ENCODE data around the gene IKBKG. TPM values are rescaled to one million over a fixed set of nuclear protein-coding genes. Genes with fewer than 3 reads are reported as not detected.
A peak's percentile ranks its signal among the peaks of the same experiment; 100 is the strongest.
"Not testable (repeated sequence)": the region's sequence is repeated elsewhere in the genome, so short reads cannot be mapped to it uniquely, and the experiment has no call there.

The IKBKG gene
- polyA plus RNA-seq, 1 donor (not counting 4 experiments of a cell fraction or from before 2014, with no cell fraction given): 15.1 TPM

GRCh38 chrX:154611146-154611545 lies 63.7 kb downstream of the IKBKG start:
- DNase-seq (ENCODE audit: low read depth, low spot score); H3K9me1 ChIP-seq (ENCODE audit: control insufficient read depth, extremely low read depth, insufficient read depth, low read length); H4K20me1 ChIP-seq (ENCODE audit: control insufficient read depth, extremely low read depth, insufficient read depth, low read length); H3K79me2 ChIP-seq (ENCODE audit: control insufficient read depth, insufficient read depth, low read length); dilution Hi-C loops (cut with MboI; ENCODE audit: extremely low pct_ligation_motif_present, low sequenced_read_pairs); H3K4me3 ChIP-seq (ENCODE audit: control insufficient read depth in 2 of 3, extremely low read depth in 1 of 3, insufficient read depth in 2 of 3, low read depth in 1 of 3, low read length in 3 of 3); H3K9ac ChIP-seq (ENCODE audit: control insufficient read depth, extremely low read depth, insufficient read depth, low read length); H2AFZ ChIP-seq (ENCODE audit: control insufficient read depth, low read length); H3K4me1 ChIP-seq (ENCODE audit: control insufficient read depth, extremely low read depth, insufficient read depth, low read length); H3K4me2 ChIP-seq (ENCODE audit: control insufficient read depth, extremely low read depth, insufficient read depth, low read depth, low read length); H3K9me3 ChIP-seq (ENCODE audit: control insufficient read depth, low read depth, low read length); FAIRE-seq; H3K27ac ChIP-seq (ENCODE audit: control insufficient read depth, insufficient read depth, low read length); H3K36me3 ChIP-seq (ENCODE audit: control insufficient read depth in 2 of 2, extremely low read depth in 1 of 2, insufficient read depth in 2 of 2, low read length in 2 of 2); H3K27me3 ChIP-seq (ENCODE audit: control insufficient read depth, extremely low read depth, insufficient read depth, low read length): not testable (repeated sequence)

- H3K36me3 ChIP-seq (ENCODE audit: control insufficient read depth in 2 of 2, extremely low read depth in 1 of 2, insufficient read depth in 2 of 2, low read length in 2 of 2); H4K20me1 ChIP-seq (ENCODE audit: control insufficient read depth, extremely low read depth, insufficient read depth, low read length); H3K4me3 ChIP-seq (ENCODE audit: control insufficient read depth in 2 of 3, extremely low read depth in 1 of 3, insufficient read depth in 2 of 3, low read depth in 1 of 3, low read length in 3 of 3); H3K4me2 ChIP-seq (ENCODE audit: control insufficient read depth, extremely low read depth, insufficient read depth, low read depth, low read length); H3K79me2 ChIP-seq (ENCODE audit: control insufficient read depth, insufficient read depth, low read length); DNase-seq (ENCODE audit: low read depth, low spot score); H2AFZ ChIP-seq (ENCODE audit: control insufficient read depth, low read length); H3K27ac ChIP-seq (ENCODE audit: control insufficient read depth, insufficient read depth, low read length); H3K9ac ChIP-seq (ENCODE audit: control insufficient read depth, extremely low read depth, insufficient read depth, low read length); H3K4me1 ChIP-seq (ENCODE audit: control insufficient read depth, extremely low read depth, insufficient read depth, low read length); H3K27me3 ChIP-seq (ENCODE audit: control insufficient read depth, extremely low read depth, insufficient read depth, low read length); H3K9me1 ChIP-seq (ENCODE audit: control insufficient read depth, extremely low read depth, insufficient read depth, low read length); dilution Hi-C loops (cut with MboI; ENCODE audit: extremely low pct_ligation_motif_present, low sequenced_read_pairs); H3K9me3 ChIP-seq (ENCODE audit: control insufficient read depth, low read depth, low read length): not testable (repeated sequence)
- FAIRE-seq: peak; percentile 36
These were observed 66.2 kb downstream of the IKBKG start for GRCh38 chrX:154613586-154613985.

Small RNA genes within 50 kb of the gene (small RNA-seq; reads per million reads assigned to genes)
- 0 reads per million in 3 experiments for gene AC244090.1 (ENCODE audit: insufficient read length in 3 of 3, low read depth in 3 of 3, low replicate concordance in 1 of 3)

Other genes starting within 250 kb of the IKBKG start
- 245 to 536 TPM (median 343 TPM) in 3 replicates for gene FLNA, start 173.0 kb upstream of the IKBKG start, polyA plus RNA-seq
- gene EMD, start 168.3 kb upstream of the IKBKG start, polyA plus RNA-seq: 32.7 to 65.5 TPM (median 36.9 TPM) in 3 replicates
- 2,926 to 3,552 TPM (median 3,414 TPM) in 3 replicates for gene RPL10, start 149.2 kb upstream of the IKBKG start, polyA plus RNA-seq
- gene DNASE1L1, start 138.4 kb upstream of the IKBKG start, polyA plus RNA-seq: 16.7 to 37.6 TPM (median 17.1 TPM) in 3 replicates
- gene TAFAZZIN, start 136.1 kb upstream of the IKBKG start, polyA plus RNA-seq: 16.3 to 20.6 TPM (median 19.9 TPM) in 3 replicates
- gene ATP6AP1, start 118.9 kb upstream of the IKBKG start, polyA plus RNA-seq: 42.4 to 85.5 TPM (median 74.1 TPM) in 3 replicates
- gene GDI1, start 110.5 kb upstream of the IKBKG start, polyA plus RNA-seq: 61.8 to 96.4 TPM (median 75.3 TPM) in 3 replicates
- gene FAM50A, start 103.5 kb upstream of the IKBKG start, polyA plus RNA-seq: 34.0 to 40.0 TPM (median 35.7 TPM) in 3 replicates
- gene PLXNA3, start 89.3 kb upstream of the IKBKG start, polyA plus RNA-seq: 7.6 to 14.2 TPM (median 13.0 TPM) in 3 replicates
- 6.3 to 11.4 TPM (median 9.3 TPM) in 3 replicates for gene LAGE3, start 68.3 kb upstream of the IKBKG start, polyA plus RNA-seq
- 15.2 to 26.7 TPM (median 20.4 TPM) in 3 replicates for gene UBL4A, start 61.0 kb upstream of the IKBKG start, polyA plus RNA-seq
- 8.1 to 15.9 TPM (median 15.0 TPM) in 3 replicates for gene SLC10A3, start 57.0 kb upstream of the IKBKG start, polyA plus RNA-seq
- 15.8 to 25.3 TPM (median 21.4 TPM) in 3 replicates for gene FAM3A, start 31.4 kb upstream of the IKBKG start, polyA plus RNA-seq
- gene G6PD, start 774 bp upstream of the IKBKG start, polyA plus RNA-seq: 26.8 to 71.9 TPM (median 41.6 TPM) in 3 replicates
- gene CTAG1A, start 37.5 kb downstream of the IKBKG start, polyA plus RNA-seq: not detected in 3 replicates
- gene CTAG1B, start 71.7 kb downstream of the IKBKG start, polyA plus RNA-seq: not detected in 3 replicates
- gene CTAG2, start 106.0 kb downstream of the IKBKG start, polyA plus RNA-seq: not detected in 3 replicates
- gene GAB3, start 203.5 kb downstream of the IKBKG start, polyA plus RNA-seq: 0.10 to 0.33 TPM (median 0.18 TPM) in 3 replicates
- gene DKC1, start 215.2 kb downstream of the IKBKG start, polyA plus RNA-seq: 42.3 to 98.6 TPM (median 80.7 TPM) in 3 replicates